ENCODE results near the gene SLC8A2.

- TF ChIP-seq REST (IDR thresholded peaks at IDR 0.05; ENCODE audit: insufficient read depth in 1 of 2, low read depth in 2 of 2, low read length in 2 of 2) (no peak), TAF1 (IDR thresholded peaks at IDR 0.05; ENCODE audit: borderline replicate concordance, insufficient read depth, low read length) (no peak), SIN3A (IDR thresholded peaks at IDR 0.05; ENCODE audit: borderline replicate concordance, insufficient read depth, low read length) (no peak), POLR2AphosphoS5 (IDR thresholded peaks at IDR 0.05; ENCODE audit: low read depth, low read length) (no peak), FOXP2 (optimal IDR thresholded peaks at IDR 0.05; ENCODE audit: borderline replicate concordance, extremely low read depth, extremely low read length, insufficient read depth) (no peak)
Measured at GRCh38 chr19:47506459-47506858, 34.8 kb upstream of the SLC8A2 start.
